HAP-1 (cell line): ENCODE data around the gene ENTHD1.

Source experiments
- DNase-seq, 2 experiments: peaks; one replicate each; pipeline ENCODE4 v3.0.0-alpha.2; 2016 to 2020; ENCODE audit warnings: low spot score in 2 of 2
- H3K27me3 ChIP-seq: fragments of 250-450 bp; sonication (Bioruptor Pico); 2 replicates; pipeline ENCODE4 v1.5.1; 2020; ENCODE audit warnings: low read depth, mild to moderate bottlenecking, moderate library complexity
- H3K36me3 ChIP-seq: fragments of 250-450 bp; sonication (Bioruptor Pico); replicated peaks from 2 replicates; pipeline ENCODE4 v1.5.1; 2020; ENCODE audit warnings: mild to moderate bottlenecking
- H3K4me1 ChIP-seq: fragments of 250-450 bp; sonication (Bioruptor Pico); 2 replicates; pipeline ENCODE4 v1.5.1; 2020; ENCODE audit warnings: mild to moderate bottlenecking
- H3K4me3 ChIP-seq: fragments of 250-450 bp; sonication (Bioruptor Pico); 2 replicates; pipeline ENCODE4 v1.5.1; 2020; ENCODE audit warnings: mild to moderate bottlenecking, moderate library complexity
- H3K9me3 ChIP-seq: fragments of 250-450 bp; sonication (Bioruptor Pico); 2 replicates; pipeline ENCODE4 v1.5.1; 2020; ENCODE audit warnings: mild to moderate bottlenecking, moderate library complexity
- in situ Hi-C: fragments of 300-500 bp; cut with MboI; formaldehyde crosslinking; loops from 3 replicates; pipeline ENCODE4 v1.14.3; 2020; ENCODE audit warnings: low sequenced_read_pairs, inconsistent platforms, mixed read lengths

ENTHD1 gene

DNA sequence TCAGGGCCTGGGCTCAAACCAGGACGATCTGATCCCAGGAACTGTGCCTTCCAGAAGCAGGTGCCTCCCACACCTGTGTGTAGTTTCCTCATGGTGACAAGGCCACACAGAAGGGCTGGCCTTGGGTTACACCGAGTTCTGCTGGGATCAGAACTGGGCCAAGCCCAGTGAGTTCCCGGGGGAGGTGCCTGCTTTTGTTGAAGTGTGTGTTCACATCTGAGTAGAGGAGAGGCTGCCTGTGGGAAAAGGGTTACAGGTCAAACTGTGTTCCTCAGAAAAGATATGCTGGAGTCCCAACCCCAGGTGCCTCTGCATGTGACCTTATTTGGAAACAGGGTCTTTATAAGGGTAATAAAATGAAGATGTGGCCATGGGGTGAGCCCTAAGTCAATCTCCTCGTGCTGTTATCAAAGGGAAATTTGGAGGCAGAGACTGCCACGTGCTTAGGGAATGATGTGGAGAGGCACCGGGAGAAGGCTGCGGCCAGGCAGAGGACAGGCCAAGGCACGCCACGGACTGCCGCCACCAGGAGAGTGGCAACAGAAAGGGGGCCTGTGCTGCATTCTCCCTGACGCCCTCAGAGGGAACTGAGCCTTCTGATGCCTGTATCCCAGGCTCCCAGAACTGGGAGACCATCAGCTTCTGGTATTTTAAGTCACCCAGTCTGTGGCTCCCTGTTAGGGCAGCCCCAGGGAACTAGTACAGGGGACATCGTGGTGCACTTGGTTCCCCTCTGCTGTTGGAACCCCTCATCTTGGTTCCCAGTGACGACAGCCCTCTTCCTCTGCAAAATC is 164.2 kb downstream of the ENTHD1 start:
- in situ Hi-C loops, result no loop called here
- H3K36me3 ChIP-seq, result no peaks in the 10 kb centered on the region

DNA sequence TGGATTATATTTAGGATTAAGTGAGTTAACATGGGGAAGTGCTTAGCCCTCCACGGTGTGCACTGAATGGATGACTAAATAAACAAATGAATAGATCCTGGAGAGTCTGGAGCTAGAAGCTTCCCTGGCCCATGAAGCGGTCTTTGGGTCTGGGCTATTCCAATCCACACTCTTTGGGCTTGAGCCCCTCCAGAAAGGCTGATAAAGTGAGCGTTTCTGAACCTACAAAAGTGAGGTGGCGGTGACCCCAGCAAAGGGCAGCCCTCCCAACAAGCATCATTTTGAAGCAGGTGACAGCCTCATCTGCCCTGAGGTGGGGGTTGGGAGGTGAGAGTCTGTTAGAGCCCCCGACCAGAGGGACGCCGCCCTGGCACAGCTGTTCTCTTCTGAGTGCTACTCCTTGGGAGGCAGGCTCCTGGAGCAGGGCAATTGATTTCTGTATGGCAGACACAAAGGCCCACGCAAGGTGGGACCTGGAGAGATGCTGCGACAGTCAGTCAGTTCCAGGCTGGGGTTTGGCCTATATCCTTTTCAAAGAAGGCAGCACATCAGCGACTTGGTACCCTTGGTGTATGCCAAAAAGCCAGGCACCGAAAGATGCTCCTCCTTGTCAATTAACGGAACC is 165.2 kb downstream of the ENTHD1 start:
- no peaks in the 10 kb centered on the region for H3K36me3 ChIP-seq
- H3K9me3 ChIP-seq, result no peaks in the 10 kb centered on the region
- no peak for DNase-seq
- in situ Hi-C loops, result no loop called here
- H3K27me3 ChIP-seq, result no peaks in the 10 kb centered on the region
- no peak overlapping the region for H3K4me3 ChIP-seq
- no peaks in the 10 kb centered on the region for H3K4me1 ChIP-seq

More for the DNA sequence above, 164.2 kb downstream of the ENTHD1 start:
- H3K4me1 ChIP-seq, result no peaks in the 10 kb centered on the region
- H3K4me3 ChIP-seq, result no peak overlapping the region
- H3K27me3 ChIP-seq, result no peaks in the 10 kb centered on the region
- DNase-seq, result no peak
- no peaks in the 10 kb centered on the region for H3K9me3 ChIP-seq

GRCh38 chr22:39727541-39727940 is 166.0 kb downstream of the ENTHD1 start:
- Histone ChIP-seq H3K36me3 (no peaks in the 10 kb centered on the region), H3K27me3 (no peaks in the 10 kb centered on the region), H3K4me3 (no peak overlapping the region), H3K4me1 (no peaks in the 10 kb centered on the region), H3K9me3 (no peaks in the 10 kb centered on the region)
- in situ Hi-C loops, result no loop called here
- DNase-seq, result no peak

- H3K27me3 ChIP-seq, result no peaks in the 10 kb centered on the region
- peaks cover 4% of the 10 kb centered on the region; the same call in 1 of the 2 replicates for H3K4me1 ChIP-seq
- H3K36me3 ChIP-seq, result no peaks in the 10 kb centered on the region
- in situ Hi-C loops, result no loop called here
- DNase-seq, result no peak
- no peak overlapping the region for H3K4me3 ChIP-seq
- H3K9me3 ChIP-seq, result no peaks in the 10 kb centered on the region
Observed at GRCh38 chr22:39725351-39726035, 168.1 kb downstream of the ENTHD1 start.

GRCh38 chr22:39724857-39725256 is 168.7 kb downstream of the ENTHD1 start:
- Histone ChIP-seq H3K36me3 (no peaks in the 10 kb centered on the region), H3K9me3 (no peaks in the 10 kb centered on the region), H3K4me1 (peaks cover 4% of the 10 kb centered on the region; the same call in 1 of the 2 replicates), H3K27me3 (no peaks in the 10 kb centered on the region), H3K4me3 (no peak overlapping the region)
- in situ Hi-C loops, result no loop called here
- DNase-seq, result no peak

GRCh38 chr22:39724390-39724789 is 169.2 kb downstream of the ENTHD1 start:
- Histone ChIP-seq H3K4me3 (no peak overlapping the region), H3K27me3 (no peaks in the 10 kb centered on the region), H3K36me3 (no peaks in the 10 kb centered on the region), H3K4me1 (peaks cover 4% of the 10 kb centered on the region; the same call in 1 of the 2 replicates), H3K9me3 (no peaks in the 10 kb centered on the region)
- no peak for DNase-seq
- in situ Hi-C loops, result no loop called here

DNA sequence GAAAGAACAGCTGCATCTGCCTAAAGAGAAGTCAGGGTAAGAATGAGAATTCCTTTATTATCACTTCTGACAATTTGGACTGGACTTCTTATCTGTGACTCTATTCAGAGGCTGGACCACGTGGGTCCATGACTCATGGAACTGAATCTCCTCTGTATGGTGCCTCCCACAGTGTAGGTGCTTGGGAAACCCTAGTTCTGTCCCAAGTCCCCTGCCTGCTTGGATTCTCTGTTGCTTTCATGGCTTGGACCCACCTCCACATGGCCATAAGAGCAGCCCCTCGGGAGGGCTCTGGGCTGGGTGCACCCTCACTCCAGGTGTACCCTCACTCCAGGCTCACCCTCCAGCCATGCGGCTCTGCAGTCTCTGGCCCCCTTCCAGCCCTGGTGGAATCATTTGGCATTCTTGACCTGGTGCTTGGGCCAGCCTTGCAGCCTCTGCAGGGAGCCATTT is 169.6 kb downstream of the ENTHD1 start:
- no peaks in the 10 kb centered on the region for H3K27me3 ChIP-seq
- H3K9me3 ChIP-seq, result no peaks in the 10 kb centered on the region
- peaks cover 4% of the 10 kb centered on the region; the same call in 1 of the 2 replicates for H3K4me1 ChIP-seq
- H3K36me3 ChIP-seq, result no peaks in the 10 kb centered on the region
- in situ Hi-C loops, result no loop called here
- no peak overlapping the region for H3K4me3 ChIP-seq
- no peak for DNase-seq

DNA sequence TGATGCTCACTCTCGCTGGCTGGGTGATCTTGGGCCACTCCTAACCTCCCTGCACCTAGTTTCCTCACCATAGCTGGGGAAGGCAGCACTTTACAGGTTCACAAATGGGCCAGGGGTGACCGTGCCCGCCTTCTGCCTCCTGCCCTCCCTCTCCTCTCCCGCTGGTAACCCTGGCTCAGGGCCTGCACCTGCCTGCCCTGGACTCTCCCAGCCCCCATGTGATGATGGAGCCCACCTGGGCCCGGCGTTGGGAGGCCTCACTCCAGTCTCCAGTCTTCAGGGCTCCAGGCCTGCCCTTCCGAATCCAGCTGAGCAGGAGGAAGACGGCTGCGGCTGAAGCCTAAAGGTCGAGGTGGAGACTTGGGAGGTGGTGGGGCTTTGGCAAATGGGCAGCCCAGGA is 170.1 kb downstream of the ENTHD1 start:
- Histone ChIP-seq H3K4me3 (no peak overlapping the region), H3K36me3 (no peaks in the 10 kb centered on the region), H3K9me3 (no peaks in the 10 kb centered on the region), H3K4me1 (peaks cover 4% of the 10 kb centered on the region; the same call in 1 of the 2 replicates), H3K27me3 (no peaks in the 10 kb centered on the region)
- in situ Hi-C loops, result no loop called here
- no peak for DNase-seq

- Histone ChIP-seq H3K4me3 (no peak overlapping the region), H3K9me3 (no peaks in the 10 kb centered on the region), H3K27me3 (no peaks in the 10 kb centered on the region), H3K36me3 (no peaks in the 10 kb centered on the region), H3K4me1 (peaks cover 4% of the 10 kb centered on the region; the same call in 1 of the 2 replicates)
- in situ Hi-C loops, result no loop called here
- DNase-seq, result no peak
Observed at GRCh38 chr22:39722501-39722900, 171.1 kb downstream of the ENTHD1 start.

DNA sequence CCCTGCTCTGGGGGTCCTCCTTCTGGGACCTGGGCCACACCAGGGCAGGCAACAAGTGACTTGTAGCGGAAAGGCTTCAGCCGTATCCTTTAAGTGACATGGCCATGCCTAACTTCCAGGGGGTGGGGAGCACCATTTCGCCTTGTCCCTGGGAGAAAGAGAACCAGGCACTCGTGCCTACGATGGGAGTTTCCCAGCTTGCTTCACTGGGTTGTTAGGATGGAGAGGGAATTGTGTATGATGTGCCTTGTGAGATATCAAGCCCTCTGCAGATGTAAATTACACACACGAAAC is 171.6 kb downstream of the ENTHD1 start:
- Histone ChIP-seq H3K4me1 (peaks cover 4% of the 10 kb centered on the region; the same call in 1 of the 2 replicates), H3K9me3 (no peaks in the 10 kb centered on the region), H3K27me3 (no peaks in the 10 kb centered on the region), H3K4me3 (no peak overlapping the region), H3K36me3 (no peaks in the 10 kb centered on the region)
- in situ Hi-C loops, result no loop called here
- DNase-seq, result no peak

DNA sequence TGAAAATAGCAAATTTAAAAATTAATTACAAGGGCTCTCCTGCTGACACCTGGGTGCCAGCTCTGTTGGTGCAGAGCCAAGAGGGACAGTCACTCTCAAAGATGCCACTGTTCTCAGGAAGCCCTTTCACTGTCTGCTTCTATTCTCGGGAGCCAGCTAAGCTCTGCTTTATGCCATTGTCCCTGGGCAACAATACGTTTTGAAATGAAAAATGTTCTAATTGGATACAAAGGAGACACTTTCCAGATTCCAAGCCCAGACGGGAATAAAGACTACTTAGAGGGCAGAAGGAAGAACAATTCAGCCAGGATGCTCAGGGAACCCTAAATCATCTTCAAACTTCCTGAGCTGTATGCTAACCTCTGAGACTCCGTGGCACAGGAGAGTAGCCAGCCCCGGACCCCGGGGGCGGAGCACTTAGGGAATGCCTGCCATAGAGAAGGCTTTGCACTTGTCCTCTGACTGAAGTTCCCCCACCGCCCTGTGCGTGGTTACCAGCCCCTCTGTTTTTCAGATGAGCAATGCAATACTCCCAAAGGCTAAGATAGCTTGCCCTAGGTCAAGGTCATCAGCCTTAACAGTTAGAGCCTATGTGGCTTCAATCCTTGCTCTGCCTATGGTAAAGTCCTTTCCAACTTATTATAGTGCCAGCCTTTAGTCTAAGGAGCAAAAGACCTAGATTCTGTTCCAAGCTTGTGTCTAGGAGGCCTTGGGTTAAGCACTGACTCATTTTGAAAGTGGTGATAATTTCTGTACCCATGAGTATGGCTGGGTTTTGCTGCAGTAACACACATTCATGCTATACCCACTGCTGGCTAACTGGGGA is 172.1 kb downstream of the ENTHD1 start:
- no peaks in the 10 kb centered on the region for H3K27me3 ChIP-seq
- no peaks in the 10 kb centered on the region for H3K36me3 ChIP-seq
- no peaks in the 10 kb centered on the region for H3K9me3 ChIP-seq
- in situ Hi-C loops, result no loop called here
- no peak overlapping the region for H3K4me3 ChIP-seq
- H3K4me1 ChIP-seq, result peaks cover 4% of the 10 kb centered on the region; the same call in 1 of the 2 replicates
- peak; percentile 33 to 36 for DNase-seq

- Histone ChIP-seq H3K36me3 (no peaks in the 10 kb centered on the region), H3K9me3 (no peaks in the 10 kb centered on the region), H3K4me1 (peaks cover 4% of the 10 kb centered on the region; the same call in 1 of the 2 replicates), H3K27me3 (no peaks in the 10 kb centered on the region), H3K4me3 (no peak overlapping the region)
- DNase-seq, result no peak
- in situ Hi-C loops, result no loop called here
Observed at GRCh38 chr22:39719559-39720450, 173.8 kb downstream of the ENTHD1 start.
